ENCODE results near the gene ORM1.

The ORM1 gene

DNA sequence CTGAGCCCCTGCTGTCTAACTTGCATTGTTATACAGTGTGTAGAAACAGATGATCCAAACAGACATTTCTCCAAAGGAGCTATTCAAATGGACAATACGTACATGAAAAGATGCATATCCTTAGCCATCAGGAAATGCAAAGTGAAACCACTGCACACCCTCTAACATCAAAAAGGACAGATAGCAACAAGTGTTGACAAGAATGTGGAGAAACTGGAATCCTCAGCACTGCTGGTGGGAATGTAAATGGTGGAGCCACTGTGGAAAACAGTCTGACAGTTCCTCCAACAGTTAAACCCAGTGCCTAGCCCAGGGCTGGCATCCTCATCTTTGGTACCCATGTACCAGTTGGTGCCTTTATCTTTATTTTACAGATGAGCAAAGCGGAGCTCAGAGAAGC lies 15.3 kb downstream of the ORM1 start:
- Histone ChIP-seq H3K9ac (peak overlapping the region in 1 of 11 experiments; percentile 3; a peak in 1 of 22 replicates), H3K4me1 (peaks cover 0 to 41% (median 15%) of the 10 kb centered on the region in 10 experiments; a peak in 12 of 20 replicates), H4K20me1 (peaks cover 4 to 72% (median 47%) of the 10 kb centered on the region in 11 experiments; a peak in 21 of 22 replicates), H3K4me2 (no peak overlapping the region), H3K36me3 (peaks cover 85 to 90% (median 87%) of the 10 kb centered on the region in 11 experiments), H3K9me3 (replicated peaks in 1 of 11) (peaks cover 0 to 22% (median 8%) of the 10 kb centered on the region in 11 experiments; a peak in 11 of 22 replicates), H3K4me3 (no peak overlapping the region), H3K27me3 (no peaks in the 10 kb centered on the region), H3K27ac (0 out of 22 replicates have a peak overlapping the region, but pooled peaks of 1 of the 11 experiments have one; percentile 19)
- no peak for TF ChIP-seq Cebpa-rat (IDR thresholded peaks at IDR 0.05)

DNA sequence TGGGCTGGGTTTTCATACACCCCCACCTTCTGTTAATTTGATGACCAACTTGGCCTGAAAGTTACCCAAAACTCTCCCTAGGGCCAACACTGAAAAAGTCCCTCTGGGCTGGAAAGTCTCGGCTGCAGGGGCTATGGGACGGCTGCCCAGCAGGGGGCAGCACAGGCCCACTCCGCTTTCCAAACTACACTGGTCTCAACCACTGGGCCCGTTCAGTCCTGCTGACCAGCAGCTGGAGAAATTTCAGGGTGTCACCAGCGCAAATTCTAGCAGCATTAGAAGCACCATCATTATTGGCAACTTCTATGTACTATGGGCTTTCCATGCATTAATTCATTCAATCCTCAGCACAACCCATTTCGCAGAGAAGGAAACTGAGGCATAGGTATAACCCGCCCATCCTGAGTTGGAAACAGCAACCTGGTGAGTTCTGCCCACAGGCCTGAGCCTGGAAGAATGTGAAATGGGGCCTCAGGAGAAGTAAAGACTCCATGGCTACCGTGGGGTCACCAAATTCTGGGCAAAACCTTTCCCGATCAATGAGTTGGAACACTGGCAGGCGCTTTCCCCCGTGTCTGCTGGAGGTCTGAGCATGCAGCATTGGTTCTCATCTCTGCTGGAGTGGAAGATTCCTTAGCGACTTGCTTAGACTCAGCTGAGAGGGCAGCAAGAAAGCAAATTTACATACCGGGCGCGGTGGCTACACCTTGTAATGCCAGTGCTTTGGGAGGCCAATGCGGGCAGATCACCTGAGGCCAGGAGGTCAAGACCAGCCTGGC lies 16.4 kb downstream of the ORM1 start:
- no peak for TF ChIP-seq Cebpa-rat (IDR thresholded peaks at IDR 0.05)
- Histone ChIP-seq H3K27me3 (no peaks in the 10 kb centered on the region), H3K9me3 (replicated peaks in 1 of 11) (peaks cover 0 to 22% (median 8%) of the 10 kb centered on the region in 11 experiments; a peak in 11 of 22 replicates), H3K4me1 (peaks cover 0 to 41% (median 15%) of the 10 kb centered on the region in 10 experiments; a peak in 12 of 20 replicates), H3K4me2 (peak overlapping the region in 2 of 11 experiments; percentile 52 to 62; a peak in 3 of 22 replicates), H3K36me3 (peaks cover 96 to 100% (median 98%) of the 10 kb centered on the region in 11 experiments), H3K27ac (peak overlapping the region in 4 of 11 experiments; percentile 5 to 53 (median 28); a peak in 2 of 22 replicates), H4K20me1 (peaks cover 4 to 84% (median 59%) of the 10 kb centered on the region in 11 experiments; a peak in 21 of 22 replicates), H3K9ac (no peak overlapping the region; a peak in 1 of 22 replicates), H3K4me3 (no peak overlapping the region)

GRCh38 chr9:114341152-114341830 lies 18.4 kb downstream of the ORM1 start:
- H3K4me1 ChIP-seq: peaks cover 0 to 32% (median 11%) of the 10 kb centered on the region in 10 experiments; a peak in 11 of 20 replicates
- H3K9me3 ChIP-seq (replicated peaks in 1 of 11): 0 out of 22 replicates have a peak, but pooled peaks cover 0 to 2% (median 0%) of the 10 kb centered on the region in 11 experiments
- H3K4me3 ChIP-seq: no peak overlapping the region
- H3K27ac ChIP-seq: peak overlapping the region in 4 of 11 experiments; percentile 3 to 53 (median 20); a peak in 1 of 22 replicates
- peaks cover 97 to 100% (median 98%) of the 10 kb centered on the region in 11 experiments for H3K36me3 ChIP-seq
- H3K9ac ChIP-seq: 0 out of 22 replicates have a peak overlapping the region, but pooled peaks of 1 of the 11 experiments have one; percentile 3
- peaks cover 4 to 88% (median 60%) of the 10 kb centered on the region in 11 experiments; a peak in 21 of 22 replicates for H4K20me1 ChIP-seq
- TF ChIP-seq Cebpa-rat (IDR thresholded peaks at IDR 0.05): no peak
- no peaks in the 10 kb centered on the region for H3K27me3 ChIP-seq
- no peak overlapping the region; a peak in 1 of 22 replicates for H3K4me2 ChIP-seq

GRCh38 chr9:114341991-114342390 lies 19.1 kb downstream of the ORM1 start:
- Histone ChIP-seq H3K4me1 (peaks cover 0 to 31% (median 9%) of the 10 kb centered on the region in 10 experiments; a peak in 10 of 20 replicates), H4K20me1 (peaks cover 4 to 93% (median 60%) of the 10 kb centered on the region in 11 experiments; a peak in 21 of 22 replicates), H3K27me3 (no peaks in the 10 kb centered on the region), H3K4me2 (no peak overlapping the region), H3K9ac (peak overlapping the region in 1 of 11 experiments; percentile 3; a peak in 1 of 22 replicates), H3K4me3 (no peak overlapping the region), H3K27ac (peak overlapping the region in 4 of 11 experiments; percentile 3 to 34 (median 16); a peak in 1 of 22 replicates), H3K9me3 (replicated peaks in 1 of 11) (no peaks in the 10 kb centered on the region), H3K36me3 (peaks cover 98 to 100% (median 99%) of the 10 kb centered on the region in 11 experiments)
- TF ChIP-seq Cebpa-rat (IDR thresholded peaks at IDR 0.05): no peak

DNA sequence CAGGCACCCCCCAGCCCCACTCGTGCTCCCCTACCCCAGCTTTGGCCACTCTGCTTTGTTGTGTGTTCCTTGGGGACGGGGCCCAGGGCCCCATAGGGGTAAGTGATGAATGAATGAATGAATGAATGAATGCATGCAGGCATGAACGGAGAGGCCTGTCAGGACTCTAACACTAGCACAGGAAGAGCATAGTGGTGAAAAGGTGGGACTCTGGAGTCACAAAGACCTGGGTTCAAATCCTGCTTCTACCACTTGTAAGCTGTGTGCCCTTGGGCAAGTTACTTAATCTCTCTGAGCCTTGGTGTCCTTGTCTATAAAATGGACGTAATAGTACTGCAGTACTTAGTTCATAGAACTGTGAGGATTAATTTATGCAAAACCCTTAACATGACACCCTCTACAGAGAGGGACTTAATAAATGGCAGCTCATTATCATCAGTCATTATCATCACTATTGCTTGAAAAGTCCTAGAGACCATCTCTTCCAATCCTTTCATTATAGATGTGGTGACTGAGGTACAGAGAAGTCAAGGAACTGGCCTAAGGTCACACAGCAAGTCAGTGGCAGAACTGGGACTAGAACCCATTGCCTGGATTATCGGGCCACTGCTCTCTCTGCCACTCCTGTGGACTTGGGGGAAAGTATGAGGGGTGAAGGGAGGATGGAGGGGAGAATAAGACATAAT lies 20.0 kb downstream of the ORM1 start:
- Histone ChIP-seq H3K9me3 (replicated peaks in 1 of 11) (no peaks in the 10 kb centered on the region), H3K4me2 (no peak overlapping the region), H3K4me1 (peaks cover 4 to 37% (median 14%) of the 10 kb centered on the region in 10 experiments), H3K9ac (no peak overlapping the region), H3K4me3 (no peak overlapping the region), H3K27me3 (no peaks in the 10 kb centered on the region), H3K36me3 (peaks cover 98 to 100% (median 99%) of the 10 kb centered on the region in 11 experiments), H4K20me1 (peaks cover 4 to 91% (median 59%) of the 10 kb centered on the region in 11 experiments; a peak in 21 of 22 replicates), H3K27ac (peak overlapping the region in 3 of 11 experiments; percentile 4 to 38 (median 23); a peak in 3 of 22 replicates)
- no peak for TF ChIP-seq Cebpa-rat (IDR thresholded peaks at IDR 0.05)

- Histone ChIP-seq H3K27ac (peak overlapping the region in 3 of 11 experiments; percentile 4 to 38 (median 23); a peak in 4 of 22 replicates), H3K9me3 (replicated peaks in 1 of 11) (no peaks in the 10 kb centered on the region), H3K9ac (peak overlapping the region in 1 of 11 experiments; percentile 0; a peak in 2 of 22 replicates), H3K4me2 (no peak overlapping the region), H4K20me1 (peaks cover 4 to 91% (median 59%) of the 10 kb centered on the region in 11 experiments; a peak in 20 of 22 replicates), H3K4me1 (peaks cover 11 to 44% (median 22%) of the 10 kb centered on the region in 10 experiments), H3K27me3 (no peaks in the 10 kb centered on the region), H3K4me3 (no peak overlapping the region), H3K36me3 (peaks cover 98 to 100% (median 99%) of the 10 kb centered on the region in 11 experiments)
- no peak for TF ChIP-seq Cebpa-rat (IDR thresholded peaks at IDR 0.05)
These were observed 20.7 kb downstream of the ORM1 start for GRCh38 chr9:114343471-114344187.

DNA sequence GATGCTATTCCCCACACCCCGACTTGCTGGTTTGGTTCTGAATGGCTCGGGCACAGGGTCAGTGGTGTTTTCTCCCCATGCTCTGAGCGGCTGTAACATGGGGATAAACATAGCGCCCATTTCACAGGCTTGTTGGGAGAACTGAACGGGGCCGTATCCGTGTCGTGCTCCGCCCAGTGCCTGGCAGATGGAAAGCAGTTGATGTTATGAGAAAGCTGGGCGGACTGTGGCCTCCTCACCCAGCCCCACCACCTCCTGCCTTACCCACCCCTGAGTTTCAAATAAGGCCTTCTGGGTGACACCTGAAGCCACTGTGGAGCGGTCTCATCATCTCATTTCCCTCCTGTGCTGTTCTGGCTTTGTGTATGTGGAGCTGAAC lies 21.3 kb downstream of the ORM1 start:
- H3K27ac ChIP-seq: no peak overlapping the region; a peak in 2 of 22 replicates
- no peaks in the 10 kb centered on the region for H3K9me3 ChIP-seq (replicated peaks in 1 of 11)
- no peaks in the 10 kb centered on the region for H3K27me3 ChIP-seq
- peak overlapping the region in 2 of 11 experiments; percentile 0 to 9; a peak in 1 of 22 replicates for H3K9ac ChIP-seq
- H3K4me1 ChIP-seq: peaks cover 14 to 50% (median 27%) of the 10 kb centered on the region in 10 experiments
- no peak overlapping the region for H3K4me2 ChIP-seq
- H4K20me1 ChIP-seq: peaks cover 4 to 88% (median 54%) of the 10 kb centered on the region in 11 experiments; a peak in 20 of 22 replicates
- no peak overlapping the region for H3K4me3 ChIP-seq
- TF ChIP-seq Cebpa-rat (IDR thresholded peaks at IDR 0.05): no peak
- peaks cover 94 to 96% (median 95%) of the 10 kb centered on the region in 11 experiments for H3K36me3 ChIP-seq

Measured in BLaER1 treated with 17β-estradiol and CSF1 and Interleukin-3, amounts not matched to agents 10 nM and 100 nM (cell line).